ENCODE results near the gene PIK3R6. TPM values are rescaled to one million over a fixed set of nuclear protein-coding genes. Genes with fewer than 3 reads are reported as not detected.

Gene PIK3R6
- polyA plus RNA-seq, 1 of the 3 experiments (the other 2 are of a cell fraction): 0.03 TPM

DNA sequence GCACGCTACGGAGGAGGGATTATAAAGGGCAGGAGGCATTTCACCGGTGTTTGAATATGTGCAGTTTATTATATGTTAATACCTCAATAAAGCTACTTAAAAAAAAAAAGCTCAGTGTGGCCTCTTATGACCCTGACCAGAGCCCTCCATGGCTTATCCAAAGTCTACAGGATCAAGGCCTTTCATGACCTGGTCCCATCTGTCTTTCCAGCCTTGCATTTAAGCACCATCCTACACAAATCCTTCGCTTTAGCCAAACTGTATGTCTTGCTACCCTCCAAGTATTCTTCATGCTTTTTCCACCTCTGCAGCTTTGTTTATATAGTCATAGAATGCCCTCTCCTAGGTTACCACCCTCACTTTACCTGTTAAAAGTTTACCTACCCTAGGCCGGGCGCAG lies 74.8 kb downstream of the PIK3R6 start:
- H3K9ac ChIP-seq: no peak overlapping the region
- H4K20me1 ChIP-seq (ENCODE audit: insufficient read depth): no peaks in the 10 kb centered on the region
- H3K9me2 ChIP-seq: no peaks in the 10 kb centered on the region
- no peaks in the 10 kb centered on the region for H3K79me2 ChIP-seq (ENCODE audit: insufficient read depth)
- no peak overlapping the region for H2AFZ ChIP-seq (ENCODE audit: low read depth)
- WGBS (ENCODE audit: low lambda C conversion rate): 53% methylated on average over 6 of the region's 6 CpGs
- no peaks in the 10 kb centered on the region for H3K4me1 ChIP-seq (ENCODE audit: control insufficient read depth in 1 of 2, insufficient read depth in 2 of 2, low read depth in 1 of 2, low read length in 1 of 2)
- peaks cover 35% of the 10 kb centered on the region for H3K27me3 ChIP-seq (ENCODE audit: insufficient read depth)
- ChIA-PET CTCF (no interaction called here), POLR2A (no interaction called here)
- no peak for DNase-seq
- H3K4me2 ChIP-seq: no peak overlapping the region
- H3K36me3 ChIP-seq (replicated peaks in 1 of 2; ENCODE audit: control insufficient read depth in 1 of 2, insufficient read depth in 2 of 2, low read length in 1 of 2): no peaks in the 10 kb centered on the region
- no peak overlapping the region for H3K4me3 ChIP-seq (ENCODE audit: low read depth in 2 of 2, low read length in 1 of 2)
- H3K9me3 ChIP-seq: no peaks in the 10 kb centered on the region
- TF ChIP-seq, protein P1, sequence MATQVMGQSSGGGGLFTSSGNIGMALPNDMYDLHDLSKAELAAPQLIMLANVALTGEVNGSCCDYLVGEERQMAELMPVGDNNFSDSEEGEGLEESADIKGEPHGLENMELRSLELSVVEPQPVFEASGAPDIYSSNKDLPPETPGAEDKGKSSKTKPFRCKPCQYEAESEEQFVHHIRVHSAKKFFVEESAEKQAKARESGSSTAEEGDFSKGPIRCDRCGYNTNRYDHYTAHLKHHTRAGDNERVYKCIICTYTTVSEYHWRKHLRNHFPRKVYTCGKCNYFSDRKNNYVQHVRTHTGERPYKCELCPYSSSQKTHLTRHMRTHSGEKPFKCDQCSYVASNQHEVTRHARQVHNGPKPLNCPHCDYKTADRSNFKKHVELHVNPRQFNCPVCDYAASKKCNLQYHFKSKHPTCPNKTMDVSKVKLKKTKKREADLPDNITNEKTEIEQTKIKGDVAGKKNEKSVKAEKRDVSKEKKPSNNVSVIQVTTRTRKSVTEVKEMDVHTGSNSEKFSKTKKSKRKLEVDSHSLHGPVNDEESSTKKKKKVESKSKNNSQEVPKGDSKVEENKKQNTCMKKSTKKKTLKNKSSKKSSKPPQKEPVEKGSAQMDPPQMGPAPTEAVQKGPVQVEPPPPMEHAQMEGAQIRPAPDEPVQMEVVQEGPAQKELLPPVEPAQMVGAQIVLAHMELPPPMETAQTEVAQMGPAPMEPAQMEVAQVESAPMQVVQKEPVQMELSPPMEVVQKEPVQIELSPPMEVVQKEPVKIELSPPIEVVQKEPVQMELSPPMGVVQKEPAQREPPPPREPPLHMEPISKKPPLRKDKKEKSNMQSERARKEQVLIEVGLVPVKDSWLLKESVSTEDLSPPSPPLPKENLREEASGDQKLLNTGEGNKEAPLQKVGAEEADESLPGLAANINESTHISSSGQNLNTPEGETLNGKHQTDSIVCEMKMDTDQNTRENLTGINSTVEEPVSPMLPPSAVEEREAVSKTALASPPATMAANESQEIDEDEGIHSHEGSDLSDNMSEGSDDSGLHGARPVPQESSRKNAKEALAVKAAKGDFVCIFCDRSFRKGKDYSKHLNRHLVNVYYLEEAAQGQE (IDR thresholded peaks at IDR 0.05; ENCODE audit: low read depth, low read length): no peak
- no peak for TF ChIP-seq EZH2phosphoT487 (IDR thresholded peaks at IDR 0.05; ENCODE audit: borderline replicate concordance, low read depth)
- no peak for TF ChIP-seq TCF12 (IDR thresholded peaks at IDR 0.05)
- TF ChIP-seq YY1 (IDR thresholded peaks at IDR 0.05; ENCODE audit: low read depth): no peak
- no peak for TF ChIP-seq CHD2 (IDR thresholded peaks at IDR 0.05; ENCODE audit: low read length, partially characterized antibody)
- no peak for TF ChIP-seq RCOR1 (IDR thresholded peaks at IDR 0.05; ENCODE audit: low read length)
- TF ChIP-seq RFX5 (IDR thresholded peaks at IDR 0.05; ENCODE audit: low read length): no peak
- TF ChIP-seq, protein P2, sequence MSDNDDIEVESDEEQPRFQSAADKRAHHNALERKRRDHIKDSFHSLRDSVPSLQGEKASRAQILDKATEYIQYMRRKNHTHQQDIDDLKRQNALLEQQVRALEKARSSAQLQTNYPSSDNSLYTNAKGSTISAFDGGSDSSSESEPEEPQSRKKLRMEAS (IDR thresholded peaks at IDR 0.05; ENCODE audit: low read depth): no peak
- no peak for TF ChIP-seq TAF1 (IDR thresholded peaks at IDR 0.05; ENCODE audit: borderline replicate concordance, low read depth, low read length)
- TF ChIP-seq MXI1 (IDR thresholded peaks at IDR 0.05; ENCODE audit: low read depth, low read length): no peak
- no peak for TF ChIP-seq EP300 (IDR thresholded peaks at IDR 0.05; ENCODE audit: borderline replicate concordance in 1 of 2, low read depth in 1 of 2, low read length in 1 of 2)
- no peak for TF ChIP-seq SIN3A (IDR thresholded peaks at IDR 0.05; ENCODE audit: borderline replicate concordance, low read depth, low read length)
- TF ChIP-seq, protein P3, sequence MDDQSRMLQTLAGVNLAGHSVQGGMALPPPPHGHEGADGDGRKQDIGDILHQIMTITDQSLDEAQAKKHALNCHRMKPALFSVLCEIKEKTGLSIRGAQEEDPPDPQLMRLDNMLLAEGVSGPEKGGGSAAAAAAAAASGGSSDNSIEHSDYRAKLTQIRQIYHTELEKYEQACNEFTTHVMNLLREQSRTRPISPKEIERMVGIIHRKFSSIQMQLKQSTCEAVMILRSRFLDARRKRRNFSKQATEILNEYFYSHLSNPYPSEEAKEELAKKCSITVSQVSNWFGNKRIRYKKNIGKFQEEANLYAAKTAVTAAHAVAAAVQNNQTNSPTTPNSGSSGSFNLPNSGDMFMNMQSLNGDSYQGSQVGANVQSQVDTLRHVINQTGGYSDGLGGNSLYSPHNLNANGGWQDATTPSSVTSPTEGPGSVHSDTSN (IDR thresholded peaks at IDR 0.05): no peak
- TF ChIP-seq TEAD4 (IDR thresholded peaks at IDR 0.05; ENCODE audit: borderline replicate concordance, insufficient read depth): no peak
- TF ChIP-seq, protein P4, sequence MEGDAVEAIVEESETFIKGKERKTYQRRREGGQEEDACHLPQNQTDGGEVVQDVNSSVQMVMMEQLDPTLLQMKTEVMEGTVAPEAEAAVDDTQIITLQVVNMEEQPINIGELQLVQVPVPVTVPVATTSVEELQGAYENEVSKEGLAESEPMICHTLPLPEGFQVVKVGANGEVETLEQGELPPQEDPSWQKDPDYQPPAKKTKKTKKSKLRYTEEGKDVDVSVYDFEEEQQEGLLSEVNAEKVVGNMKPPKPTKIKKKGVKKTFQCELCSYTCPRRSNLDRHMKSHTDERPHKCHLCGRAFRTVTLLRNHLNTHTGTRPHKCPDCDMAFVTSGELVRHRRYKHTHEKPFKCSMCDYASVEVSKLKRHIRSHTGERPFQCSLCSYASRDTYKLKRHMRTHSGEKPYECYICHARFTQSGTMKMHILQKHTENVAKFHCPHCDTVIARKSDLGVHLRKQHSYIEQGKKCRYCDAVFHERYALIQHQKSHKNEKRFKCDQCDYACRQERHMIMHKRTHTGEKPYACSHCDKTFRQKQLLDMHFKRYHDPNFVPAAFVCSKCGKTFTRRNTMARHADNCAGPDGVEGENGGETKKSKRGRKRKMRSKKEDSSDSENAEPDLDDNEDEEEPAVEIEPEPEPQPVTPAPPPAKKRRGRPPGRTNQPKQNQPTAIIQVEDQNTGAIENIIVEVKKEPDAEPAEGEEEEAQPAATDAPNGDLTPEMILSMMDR (IDR thresholded peaks at IDR 0.05): no peak
- TF ChIP-seq, protein P5, sequence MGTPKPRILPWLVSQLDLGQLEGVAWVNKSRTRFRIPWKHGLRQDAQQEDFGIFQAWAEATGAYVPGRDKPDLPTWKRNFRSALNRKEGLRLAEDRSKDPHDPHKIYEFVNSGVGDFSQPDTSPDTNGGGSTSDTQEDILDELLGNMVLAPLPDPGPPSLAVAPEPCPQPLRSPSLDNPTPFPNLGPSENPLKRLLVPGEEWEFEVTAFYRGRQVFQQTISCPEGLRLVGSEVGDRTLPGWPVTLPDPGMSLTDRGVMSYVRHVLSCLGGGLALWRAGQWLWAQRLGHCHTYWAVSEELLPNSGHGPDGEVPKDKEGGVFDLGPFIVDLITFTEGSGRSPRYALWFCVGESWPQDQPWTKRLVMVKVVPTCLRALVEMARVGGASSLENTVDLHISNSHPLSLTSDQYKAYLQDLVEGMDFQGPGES (IDR thresholded peaks at IDR 0.05; ENCODE audit: low read depth, low read length): no peak
- TF ChIP-seq NRF1 (IDR thresholded peaks at IDR 0.05; ENCODE audit: low read depth, low read length): no peak
- TF ChIP-seq ELF1 (IDR thresholded peaks at IDR 0.05): no peak
- TF ChIP-seq RXRA (IDR thresholded peaks at IDR 0.05; ENCODE audit: borderline replicate concordance, low read depth): no peak
- no peak for TF ChIP-seq POLR2AphosphoS5 (IDR thresholded peaks at IDR 0.05; ENCODE audit: low read depth, low read length)
- no peak overlapping the region for H3K27ac ChIP-seq (ENCODE audit: low read depth in 2 of 2, low read length in 1 of 2)
- H3F3A ChIP-seq (replicated peaks; ENCODE audit: insufficient read depth): no peaks in the 10 kb centered on the region
